Loucy (cell line): ENCODE measurements around the gene RNF38.

ENCODE experiments used
- EZH2phosphoT487 ChIP-seq: fragments of 200-600 bp; IDR thresholded peaks from 2 replicates; pipeline ENCODE4 v1.6.1; 2018; ENCODE audit warnings: antibody characterized with exemption, mild to moderate bottlenecking, moderate library complexity, borderline replicate concordance
- TF ChIP-seq, protein P1 (sequence below): fragments of 200-600 bp; sonication (generic); conservative IDR thresholded peaks from 2 replicates; pipeline ENCODE4 v1.5.1; 2014; ENCODE audit warnings: mild to moderate bottlenecking, antibody characterized with exemption, low read length

DNA sequence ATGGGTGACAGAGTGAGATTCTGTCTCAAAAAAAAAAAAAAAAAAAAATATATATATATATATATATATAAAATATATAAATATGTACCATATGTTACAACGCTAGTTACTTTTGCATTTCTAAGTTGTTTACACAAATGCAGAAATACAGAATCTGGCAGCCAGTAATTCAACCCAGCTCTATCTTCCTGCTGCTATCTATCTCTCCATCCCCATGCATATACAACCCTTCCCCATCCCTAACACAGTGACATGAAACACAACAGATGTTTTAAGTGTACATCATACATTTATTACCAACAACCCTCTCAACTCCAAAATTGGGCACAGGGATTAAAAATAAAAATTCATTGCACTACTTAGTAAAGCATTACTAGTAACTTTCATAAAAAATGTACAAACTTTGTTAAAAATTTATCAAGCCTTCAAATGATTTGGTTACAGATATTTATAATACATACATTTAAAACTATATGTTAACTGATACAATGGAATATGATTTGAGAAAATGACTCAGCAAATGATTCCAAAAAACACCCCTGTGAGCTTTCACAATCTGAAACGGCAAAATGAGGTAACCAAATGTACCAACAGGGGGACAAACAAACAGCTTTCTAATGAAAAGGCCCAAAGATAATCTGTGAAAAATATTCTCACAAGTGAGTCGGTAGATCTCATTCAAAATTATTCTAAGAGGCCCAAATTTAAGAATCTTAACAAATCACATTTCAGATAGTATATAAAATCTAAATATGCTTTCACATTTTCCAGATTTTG is 63.8 kb downstream of the RNF38 start:
- no peak for TF ChIP-seq EZH2phosphoT487
- TF ChIP-seq, protein P1, sequence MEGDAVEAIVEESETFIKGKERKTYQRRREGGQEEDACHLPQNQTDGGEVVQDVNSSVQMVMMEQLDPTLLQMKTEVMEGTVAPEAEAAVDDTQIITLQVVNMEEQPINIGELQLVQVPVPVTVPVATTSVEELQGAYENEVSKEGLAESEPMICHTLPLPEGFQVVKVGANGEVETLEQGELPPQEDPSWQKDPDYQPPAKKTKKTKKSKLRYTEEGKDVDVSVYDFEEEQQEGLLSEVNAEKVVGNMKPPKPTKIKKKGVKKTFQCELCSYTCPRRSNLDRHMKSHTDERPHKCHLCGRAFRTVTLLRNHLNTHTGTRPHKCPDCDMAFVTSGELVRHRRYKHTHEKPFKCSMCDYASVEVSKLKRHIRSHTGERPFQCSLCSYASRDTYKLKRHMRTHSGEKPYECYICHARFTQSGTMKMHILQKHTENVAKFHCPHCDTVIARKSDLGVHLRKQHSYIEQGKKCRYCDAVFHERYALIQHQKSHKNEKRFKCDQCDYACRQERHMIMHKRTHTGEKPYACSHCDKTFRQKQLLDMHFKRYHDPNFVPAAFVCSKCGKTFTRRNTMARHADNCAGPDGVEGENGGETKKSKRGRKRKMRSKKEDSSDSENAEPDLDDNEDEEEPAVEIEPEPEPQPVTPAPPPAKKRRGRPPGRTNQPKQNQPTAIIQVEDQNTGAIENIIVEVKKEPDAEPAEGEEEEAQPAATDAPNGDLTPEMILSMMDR, result no peak
